ENCODE results near the gene TGFA.

The TGFA gene

GRCh38 chr2:70433315-70433714, 120.3 kb downstream of the TGFA start (continued):
- TF ChIP-seq PRDM6 (tag by site-specific recombination; IDR thresholded peaks at IDR 0.05): no peak

- ChIA-PET POLR2A (no interaction called here), CTCF (no interaction called here)
- Histone ChIP-seq H3K27ac (ENCODE audit: extremely low read depth, low read depth, low read length) (no peak overlapping the region), H3K4me1 (ENCODE audit: control insufficient read depth, insufficient read depth, low read length) (no peaks in the 10 kb centered on the region), H3K9me3 (ENCODE audit: control insufficient read depth, insufficient read depth, low read depth, low read length) (no peaks in the 10 kb centered on the region), H3K36me3 (ENCODE audit: control insufficient read depth in 2 of 2, insufficient read depth in 1 of 2, low read length in 2 of 2) (no peaks in the 10 kb centered on the region), H3K4me3 (ENCODE audit: low read depth, low read length) (no peak overlapping the region)
- TF ChIP-seq FEZF1 (tag by site-specific recombination; IDR thresholded peaks at IDR 0.05) (no peak), ZNF660 (tag by site-specific recombination; IDR thresholded peaks at IDR 0.05) (0 out of 2 replicates have a peak, but pooled peaks have one; percentile 11), ZNF416 (tag by site-specific recombination; IDR thresholded peaks at IDR 0.05) (no peak), ZNF513 (tag by site-specific recombination; IDR thresholded peaks at IDR 0.05) (no peak)
These were observed 121.8 kb downstream of the TGFA start for GRCh38 chr2:70431716-70432347.

GRCh38 chr2:70426341-70426740, 127.3 kb downstream of the TGFA start:
- Histone ChIP-seq H3K4me1 (ENCODE audit: control insufficient read depth, insufficient read depth, low read length) (no peaks in the 10 kb centered on the region), H3K27ac (ENCODE audit: extremely low read depth, low read depth, low read length) (no peak overlapping the region), H3K4me3 (ENCODE audit: low read depth, low read length) (no peak overlapping the region), H3K9me3 (ENCODE audit: control insufficient read depth, insufficient read depth, low read depth, low read length) (no peaks in the 10 kb centered on the region), H3K36me3 (ENCODE audit: control insufficient read depth in 2 of 2, insufficient read depth in 1 of 2, low read length in 2 of 2) (no peaks in the 10 kb centered on the region)
- TF ChIP-seq ZNF423 (tag by site-specific recombination; IDR thresholded peaks at IDR 0.05) (no peak), SP3 (tag by site-specific recombination; IDR thresholded peaks at IDR 0.05) (no peak), ZNF664 (tag by site-specific recombination; IDR thresholded peaks at IDR 0.05) (0 out of 2 replicates have a peak, but pooled peaks have one; percentile 23), ZNF211 (tag by site-specific recombination; IDR thresholded peaks at IDR 0.05; ENCODE audit: low read depth) (no peak), ZBTB8A (tag by site-specific recombination; IDR thresholded peaks at IDR 0.05) (no peak), ZNF37A (tag by site-specific recombination; IDR thresholded peaks at IDR 0.05) (no peak), ZNF350 (tag by site-specific recombination; IDR thresholded peaks at IDR 0.05) (no peak), ZNF623 (tag by site-specific recombination; IDR thresholded peaks at IDR 0.05) (no peak), ZNF544 (tag by site-specific recombination; IDR thresholded peaks at IDR 0.05) (no peak)
- POLR2A ChIA-PET: no interaction called here
- CTCF ChIA-PET: interaction anchor here (0.6 to 1.0 kb wide), 4 partner anchors 51 to 177 kb away, joined by 3 to 4 read pairs (median 4); no protein-coding TSS in a partner anchor

GRCh38 chr2:70425682-70426301, 127.8 kb downstream of the TGFA start:
- ChIA-PET CTCF (interaction anchor here (0.6 to 1.0 kb wide), 3 partner anchors 51 to 85 kb away, joined by 3 to 4 read pairs (median 3); no protein-coding TSS in a partner anchor), POLR2A (no interaction called here)
- no peaks in the 10 kb centered on the region for H3K4me1 ChIP-seq (ENCODE audit: control insufficient read depth, insufficient read depth, low read length)
- TF ChIP-seq ZNF558 (tag by site-specific recombination; IDR thresholded peaks at IDR 0.05) (no peak), INSM2 (tag by site-specific recombination; IDR thresholded peaks at IDR 0.05) (no peak), GLI2 (tag by site-specific recombination; IDR thresholded peaks at IDR 0.05; ENCODE audit: borderline replicate concordance, low read depth) (no peak), ZNF211 (tag by site-specific recombination; IDR thresholded peaks at IDR 0.05; ENCODE audit: low read depth) (no peak), ZNF776 (tag by site-specific recombination; IDR thresholded peaks at IDR 0.05; ENCODE audit: borderline replicate concordance) (no peak), PRDM6 (tag by site-specific recombination; IDR thresholded peaks at IDR 0.05) (no peak), ZBTB49 (tag by site-specific recombination; IDR thresholded peaks at IDR 0.05; ENCODE audit: low read depth) (no peak), ZNF324 (tag by site-specific recombination; IDR thresholded peaks at IDR 0.05) (no peak), ZNF623 (tag by site-specific recombination; IDR thresholded peaks at IDR 0.05) (no peak)

More at GRCh38 chr2:70425682-70426301, 127.8 kb downstream of the TGFA start:
- Histone ChIP-seq H3K36me3 (ENCODE audit: control insufficient read depth in 2 of 2, insufficient read depth in 1 of 2, low read length in 2 of 2) (no peaks in the 10 kb centered on the region), H3K4me3 (ENCODE audit: low read depth, low read length) (no peak overlapping the region), H3K9me3 (ENCODE audit: control insufficient read depth, insufficient read depth, low read depth, low read length) (no peaks in the 10 kb centered on the region), H3K27ac (ENCODE audit: extremely low read depth, low read depth, low read length) (no peak overlapping the region)

Data from HEK293 (cell line).